Right ventricle myocardium superior (tissue), 1 donor: Measurements from ENCODE around the gene HMOX1. TPM values are rescaled to one million over a fixed set of nuclear protein-coding genes. Genes with fewer than 3 reads are reported as not detected.
A peak's percentile ranks its signal among the peaks of the same experiment; 100 is the strongest.

ENCODE experiments used
- ATAC-seq: fragments of 200-7000 bp; cut with Tn5 transposase; one replicate; pipeline ENCODE4 v1.9.1; 2020; ENCODE audit warnings: mild to moderate bottlenecking; ENCODE audit not compliant: poor library complexity
- DNase-seq: peaks from one replicate; pipeline ENCODE4 v3.0.0-alpha.2; 2020
- intact Hi-C: fragments of 100-400 bp; cut with DNase I; formaldehyde crosslinking; loops from one replicate; pipeline ENCODE4 v1.11.2; 2022
- long read RNA-seq: library from polyadenylated mRNA; unstranded; transcript quantifications from one replicate; pipeline ENCODE4 v2.0.0, GENCODE V29; 2021
- total RNA-seq: library from RNA; stranded (reverse); fragmentation: NEBNext Ultra II Directional; extraction: Animal tissue kit (Norgen Biotek cat#: 25700); gene quantifications from one replicate; pipeline ENCODE4 v1.2.1, GENCODE V29; 2021
- donor health status: DM: no; HTN: yes; CAD: no; lungs with severe emphysema.

Gene HMOX1, protein sequence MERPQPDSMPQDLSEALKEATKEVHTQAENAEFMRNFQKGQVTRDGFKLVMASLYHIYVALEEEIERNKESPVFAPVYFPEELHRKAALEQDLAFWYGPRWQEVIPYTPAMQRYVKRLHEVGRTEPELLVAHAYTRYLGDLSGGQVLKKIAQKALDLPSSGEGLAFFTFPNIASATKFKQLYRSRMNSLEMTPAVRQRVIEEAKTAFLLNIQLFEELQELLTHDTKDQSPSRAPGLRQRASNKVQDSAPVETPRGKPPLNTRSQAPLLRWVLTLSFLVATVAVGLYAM
- total RNA-seq: 4.8 TPM
- long read RNA-seq, partial matches to known transcripts: 0 of 1 reads
- long read RNA-seq, other reads (novel, unspliced or antisense): 0 of 1 reads

DNA sequence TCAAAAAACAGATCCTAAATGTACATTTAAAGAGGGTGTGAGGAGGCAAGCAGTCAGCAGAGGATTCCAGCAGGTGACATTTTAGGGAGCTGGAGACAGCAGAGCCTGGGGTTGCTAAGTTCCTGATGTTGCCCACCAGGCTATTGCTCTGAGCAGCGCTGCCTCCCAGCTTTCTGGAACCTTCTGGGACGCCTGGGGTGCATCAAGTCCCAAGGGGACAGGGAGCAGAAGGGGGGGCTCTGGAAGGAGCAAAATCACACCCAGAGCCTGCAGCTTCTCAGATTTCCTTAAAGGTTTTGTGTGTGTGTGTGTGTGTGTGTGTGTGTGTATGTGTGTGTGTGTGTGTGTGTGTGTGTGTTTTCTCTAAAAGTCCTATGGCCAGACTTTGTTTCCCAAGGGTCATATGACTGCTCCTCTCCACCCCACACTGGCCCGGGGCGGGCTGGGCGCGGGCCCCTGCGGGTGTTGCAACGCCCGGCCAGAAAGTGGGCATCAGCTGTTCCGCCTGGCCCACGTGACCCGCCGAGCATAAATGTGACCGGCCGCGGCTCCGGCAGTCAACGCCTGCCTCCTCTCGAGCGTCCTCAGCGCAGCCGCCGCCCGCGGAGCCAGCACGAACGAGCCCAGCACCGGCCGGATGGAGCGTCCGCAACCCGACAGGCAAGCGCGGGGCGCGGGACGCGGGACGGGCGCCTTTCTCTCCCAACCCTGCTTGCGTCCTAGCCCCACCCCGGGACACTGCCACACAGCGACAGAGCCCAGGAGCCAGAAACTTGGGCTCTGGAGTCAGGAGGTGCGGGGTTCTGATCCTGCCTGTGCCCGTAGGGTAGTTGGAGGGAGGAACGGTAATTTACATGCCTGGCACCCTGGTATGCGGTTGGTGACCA lies at the start of gene HMOX1:
Gene HMOX1, plus strand, starts transcription at position 560 of the 887 bp plus-strand sequence. Its CDS starts 78 bp downstream, at position 638.
- peak; percentile 96 for DNase-seq
- intact Hi-C loops: no loop called here
- ATAC-seq: peak; percentile 93

DNA sequence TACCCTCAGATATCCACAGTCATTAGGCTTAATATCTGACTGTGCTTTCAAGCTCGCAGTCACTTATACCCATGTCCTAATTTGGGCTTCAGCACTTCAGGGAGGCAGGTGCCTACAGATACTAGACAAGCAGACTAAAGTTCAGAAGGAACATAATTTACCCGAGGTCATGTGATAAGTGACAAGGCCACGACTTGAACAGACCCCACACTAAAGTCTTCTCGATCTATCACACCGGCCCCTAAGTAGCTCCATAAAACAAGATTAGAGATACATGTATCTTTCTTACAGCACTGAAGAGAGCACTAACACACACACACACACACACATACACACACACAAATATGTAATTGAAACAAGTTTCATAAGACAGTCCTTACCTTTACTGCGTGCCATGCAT lies 48.6 kb upstream of the HMOX1 start:
- intact Hi-C loops: no loop called here
- DNase-seq (peak; percentile 12), ATAC-seq (peak; percentile 9)

DNA sequence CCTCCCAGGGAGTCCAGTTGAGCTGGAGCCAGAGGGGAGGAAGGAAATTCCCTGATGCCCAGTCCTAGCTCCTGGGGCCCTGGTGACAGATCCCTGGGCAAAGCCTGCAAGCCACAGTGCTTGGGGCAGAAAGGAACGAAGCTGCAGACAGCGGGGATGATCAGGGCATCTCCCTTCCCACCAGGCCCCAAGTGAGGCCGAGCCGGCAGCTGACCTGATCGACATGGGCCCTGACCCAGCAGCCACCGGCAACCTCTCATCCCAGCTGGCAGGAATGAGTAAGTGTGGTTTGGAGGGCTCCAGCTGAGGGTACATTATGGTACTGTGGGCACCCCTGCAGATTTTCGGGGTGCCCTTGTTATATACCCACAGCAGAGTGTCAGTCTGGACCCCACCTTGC lies 47.7 kb upstream of the HMOX1 start:
- DNase-seq (peak; percentile 22), ATAC-seq (no peak)
- intact Hi-C loops: no loop called here

DNA sequence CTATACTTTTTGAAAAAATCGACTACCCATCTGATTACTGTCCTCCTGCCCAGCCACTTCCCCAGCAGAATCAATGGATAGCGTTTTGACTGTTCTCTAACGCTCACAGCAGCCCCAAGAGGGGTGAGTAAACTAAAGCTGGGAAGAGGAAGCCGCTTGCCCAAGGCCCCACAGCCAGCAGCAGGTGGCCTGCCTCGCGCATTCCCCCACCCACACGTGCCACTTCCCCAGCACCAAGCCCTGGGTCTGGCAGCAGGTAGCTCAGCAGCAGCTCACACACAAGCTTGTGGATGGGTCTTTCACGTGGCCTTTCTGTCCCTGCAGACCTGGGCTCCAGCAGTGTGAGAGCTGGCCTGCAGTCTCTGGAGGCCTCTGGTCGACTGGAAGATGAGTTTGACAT lies 46.9 kb upstream of the HMOX1 start:
- intact Hi-C loops: no loop called here
- ATAC-seq (no peak), DNase-seq (peak; percentile 31)

DNA sequence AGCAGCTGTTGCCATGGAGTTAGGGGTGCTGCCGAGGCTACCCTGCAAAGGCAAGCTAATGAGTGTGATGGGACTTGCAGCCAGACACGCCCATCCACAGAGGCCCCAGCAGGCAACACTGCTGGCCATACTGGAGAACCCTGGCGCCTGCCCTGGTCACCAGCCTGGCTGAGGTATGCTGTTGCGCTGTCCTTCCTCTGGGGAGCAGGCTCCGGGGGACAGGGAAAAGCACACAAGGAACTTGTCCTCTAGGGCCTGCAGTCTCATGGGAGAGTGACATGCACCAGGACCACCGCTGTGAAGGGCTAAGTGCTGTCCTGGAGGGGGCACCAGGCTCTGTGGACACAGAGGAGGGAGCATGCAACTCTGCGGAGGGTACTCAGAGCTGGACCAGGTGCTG lies 45.4 kb upstream of the HMOX1 start:
- ATAC-seq: no peak
- peak; percentile 45 for DNase-seq
- intact Hi-C loops: no loop called here

DNA sequence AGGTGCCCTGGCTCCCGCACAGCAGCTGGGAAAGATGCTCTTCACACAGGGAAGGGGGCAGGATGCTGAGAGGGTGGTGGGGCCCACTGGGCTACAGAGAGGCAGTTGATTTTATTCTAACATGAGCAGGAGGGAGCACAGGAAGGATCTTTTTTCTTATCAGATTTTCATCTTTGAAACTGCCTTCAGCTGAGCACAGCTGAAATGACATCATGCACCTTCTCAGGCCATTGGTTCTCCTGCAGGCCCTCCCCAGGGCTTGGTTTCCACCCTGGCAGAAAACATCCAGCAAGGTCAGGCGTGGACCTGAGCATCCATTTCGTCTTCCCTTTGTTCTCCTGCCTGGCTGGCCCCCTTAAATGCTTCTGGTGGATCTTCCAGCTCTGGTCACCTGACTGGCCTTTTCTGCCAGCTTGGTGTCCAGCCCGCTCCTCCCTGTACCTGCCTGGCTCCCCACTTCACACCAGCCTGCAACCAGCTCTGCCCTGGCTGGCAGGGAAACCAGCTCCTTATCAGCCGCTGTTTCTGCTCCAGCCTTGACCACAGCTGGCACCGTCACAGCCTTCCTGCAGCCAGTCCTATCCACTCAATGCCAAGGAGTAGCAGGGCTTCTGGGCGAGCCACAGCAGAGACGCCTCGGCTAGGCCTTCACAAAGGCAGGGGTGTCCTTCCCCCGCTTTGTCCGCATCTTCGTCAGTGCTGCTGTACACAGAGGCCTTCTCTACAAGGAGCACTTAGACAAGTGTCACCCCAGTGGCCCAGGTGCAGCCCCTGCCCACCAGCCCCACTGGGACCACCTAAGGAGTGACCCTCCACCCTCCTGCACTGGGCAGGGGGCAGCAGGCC lies 44.7 kb upstream of the HMOX1 start:
- intact Hi-C loops: no loop called here
- ATAC-seq: peak; percentile 86
- peak; percentile 78 for DNase-seq

DNA sequence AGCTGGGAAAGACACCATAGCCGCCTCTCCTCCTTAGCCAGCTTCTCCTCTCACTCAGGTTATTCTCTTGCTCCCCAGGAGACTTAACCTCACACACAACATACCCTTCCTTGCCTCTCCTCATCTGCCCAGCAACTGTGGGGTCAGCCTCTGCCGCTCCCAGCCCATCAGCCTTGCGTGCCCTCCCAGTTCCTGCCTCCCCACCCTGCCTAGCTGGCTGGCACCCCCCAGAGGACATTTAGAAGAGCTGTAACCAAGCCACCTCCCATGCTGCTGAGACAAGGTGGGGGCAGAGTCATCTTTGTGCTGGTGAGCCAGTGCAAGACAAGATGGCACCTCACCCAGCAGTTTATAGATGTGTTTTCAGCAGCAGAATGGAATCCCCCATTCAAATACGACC lies 43.0 kb upstream of the HMOX1 start:
- intact Hi-C loops: no loop called here
- DNase-seq (peak; percentile 34), ATAC-seq (no peak)

DNA sequence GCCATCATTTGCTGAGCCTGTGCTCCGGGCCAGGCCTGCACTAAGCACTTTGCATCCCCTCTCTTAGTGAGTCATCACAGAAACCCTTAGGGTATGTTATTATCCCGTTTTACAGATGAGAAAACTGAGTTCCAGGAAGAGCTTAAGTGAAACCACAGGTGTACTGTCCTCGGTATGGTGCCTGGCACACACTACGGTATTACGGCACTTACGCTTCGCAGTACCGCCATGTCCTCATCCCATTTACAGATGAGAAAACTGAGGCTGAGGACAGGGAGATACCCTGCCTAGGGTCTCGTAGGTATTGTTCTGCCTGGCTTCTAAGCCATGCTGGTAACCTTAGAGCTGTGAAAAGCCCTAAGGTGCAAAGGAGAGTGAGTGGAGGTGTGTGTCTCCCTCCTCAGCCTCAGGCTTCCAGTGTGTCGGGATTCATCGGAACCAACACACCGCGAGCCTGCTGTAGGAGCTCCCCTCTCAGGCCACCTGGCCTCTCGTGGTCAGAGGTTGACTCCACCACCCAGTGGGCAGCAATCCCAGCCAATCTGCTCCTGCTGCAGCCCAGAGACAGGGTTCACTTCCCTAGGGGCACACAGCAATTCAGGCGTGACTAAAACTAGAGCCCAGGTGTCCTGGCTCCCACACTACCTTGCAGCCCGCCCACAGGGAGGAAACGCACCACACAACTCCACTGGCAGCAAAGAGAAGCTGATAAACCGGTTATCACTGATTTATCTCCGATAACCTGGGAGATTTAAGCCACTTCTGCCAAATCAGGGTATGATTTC lies 39.6 kb upstream of the HMOX1 start:
- DNase-seq: peak; percentile 19
- ATAC-seq: no peak
- intact Hi-C loops: no loop called here

DNA sequence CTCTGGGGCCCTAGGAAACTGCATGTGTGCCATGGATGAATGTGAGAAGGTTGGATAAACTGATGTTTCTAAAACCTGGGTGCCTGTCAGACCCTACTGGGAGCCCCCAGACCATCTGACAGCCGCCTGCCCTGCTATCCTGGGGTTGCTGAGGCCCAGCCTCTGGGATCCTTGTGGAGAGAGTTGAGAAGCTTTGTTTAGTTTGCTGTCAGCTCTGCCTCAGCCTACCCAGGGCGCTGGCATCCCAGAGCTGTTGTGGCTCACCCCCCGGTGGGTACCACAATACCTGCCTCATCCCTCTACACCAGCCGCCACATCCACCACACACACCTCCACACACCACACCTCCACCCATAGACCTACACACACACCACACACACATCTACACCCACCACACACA lies 38.5 kb upstream of the HMOX1 start:
- DNase-seq (peak; percentile 25), ATAC-seq (no peak)
- intact Hi-C loops: no loop called here

DNA sequence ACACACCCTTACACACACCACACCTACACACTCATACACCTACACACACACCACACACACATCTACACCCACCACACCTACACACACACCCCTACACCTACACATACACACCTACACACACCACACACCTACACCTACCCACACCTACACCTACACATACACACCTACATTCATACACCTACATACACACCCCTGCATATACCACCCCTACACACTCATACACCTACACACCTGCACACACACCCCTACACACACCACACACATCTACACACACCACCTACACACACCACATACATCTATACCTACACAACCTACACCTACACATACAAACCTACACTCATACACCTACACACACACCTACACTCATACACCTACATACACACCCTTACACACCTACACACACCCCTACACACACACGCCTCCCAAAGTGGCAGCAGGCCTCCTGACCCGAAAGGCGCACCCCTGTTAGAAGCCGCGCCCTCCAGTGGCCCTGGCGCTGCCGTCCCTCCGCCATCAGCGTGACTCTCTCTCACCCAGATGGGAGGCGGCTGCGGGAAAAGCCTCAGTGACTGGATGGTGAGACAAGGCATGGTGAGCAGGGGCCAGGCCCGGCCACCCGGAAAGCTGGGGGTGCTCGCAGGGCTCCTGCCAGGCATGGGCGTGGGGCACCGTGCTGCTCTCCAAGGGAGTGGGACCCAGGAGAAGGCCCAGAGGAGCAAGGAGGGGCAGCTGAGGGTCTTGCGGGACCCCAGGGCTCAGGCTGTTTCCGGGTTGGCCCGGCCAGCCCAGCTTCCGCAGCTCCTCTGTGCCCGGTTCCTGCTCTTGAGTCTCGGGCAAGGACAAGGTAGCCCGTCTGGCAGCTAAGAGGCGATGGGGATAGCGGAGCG lies 37.0 kb upstream of the HMOX1 start:
- intact Hi-C loops: no loop called here
- ATAC-seq: no peak
- DNase-seq: peak; percentile 25

DNA sequence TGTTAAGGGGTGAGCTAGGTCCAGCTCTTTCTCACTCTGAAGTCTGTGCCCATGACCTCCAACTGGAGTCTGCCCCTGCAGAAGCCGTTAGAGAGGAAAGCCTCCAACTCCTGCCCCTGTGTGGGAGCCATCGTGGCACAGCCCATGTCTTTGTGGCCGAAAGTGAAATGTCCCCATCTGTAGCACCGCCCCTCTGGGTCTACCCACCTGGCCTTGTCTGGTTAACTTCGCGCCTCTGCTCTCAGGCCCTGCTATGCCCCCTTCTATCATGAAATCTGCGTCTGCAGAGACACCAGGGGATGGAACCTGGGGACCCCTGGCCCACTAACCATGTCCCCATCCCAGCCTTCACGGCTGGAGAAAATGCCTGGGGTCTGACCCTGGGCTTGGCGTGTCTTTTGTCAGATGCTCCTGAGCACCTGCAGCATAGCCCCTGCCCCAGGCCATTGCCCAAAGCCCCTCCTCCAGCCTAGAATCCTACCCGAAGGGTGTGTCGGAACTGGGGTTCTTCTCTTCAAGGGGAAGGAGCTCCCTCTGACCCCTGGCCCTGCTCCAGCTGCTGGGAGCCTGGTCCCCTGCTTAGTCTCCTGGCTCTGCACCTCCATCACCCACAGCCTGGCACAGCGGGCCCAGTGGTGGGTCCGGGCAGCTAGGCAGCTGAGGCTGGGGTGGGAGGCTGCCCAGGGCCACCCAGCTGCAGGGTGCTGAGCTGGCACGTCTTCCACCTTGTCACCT lies 35.8 kb upstream of the HMOX1 start:
- no peak for ATAC-seq
- peak; percentile 35 for DNase-seq
- intact Hi-C loops: loop anchor here (5.0 kb wide), 1 partner anchor 237 kb away; no protein-coding TSS in a partner anchor

DNA sequence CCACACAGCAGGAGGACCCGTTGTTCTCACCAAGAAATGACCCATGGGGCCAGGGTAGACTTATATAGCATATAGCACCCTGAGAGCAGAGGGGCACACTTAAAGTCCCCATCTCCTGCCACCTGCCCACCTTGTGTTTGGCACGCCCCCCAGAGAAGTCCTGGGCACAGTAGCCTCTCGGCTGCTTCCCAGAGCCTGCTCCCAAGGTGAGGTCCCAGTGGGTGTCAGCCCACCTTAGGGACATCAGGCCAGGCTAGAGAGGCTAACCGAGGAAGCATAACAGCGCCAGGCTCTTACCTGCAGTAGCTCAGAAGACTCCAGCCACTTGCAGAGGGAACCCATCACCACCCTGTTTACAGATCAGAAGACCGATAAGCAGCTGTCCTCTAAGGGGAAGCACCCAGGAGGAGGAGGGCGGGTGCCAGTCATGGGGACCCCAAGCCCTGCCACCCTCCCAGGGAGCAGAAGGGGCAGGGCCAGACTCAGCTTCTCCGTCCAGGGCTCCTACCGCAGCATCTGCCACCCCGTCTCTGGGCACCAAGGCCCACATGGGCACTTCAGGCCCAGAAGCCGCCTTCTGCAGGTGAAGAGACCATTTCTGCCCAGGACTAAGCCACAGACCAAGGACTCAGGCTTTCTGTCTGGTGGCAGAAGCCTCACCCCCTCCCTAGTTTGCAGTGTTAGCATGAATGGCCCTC lies 34.9 kb upstream of the HMOX1 start:
- no peak for ATAC-seq
- intact Hi-C loops: loop anchor here (5.0 kb wide), 1 partner anchor 236 kb away; no protein-coding TSS in a partner anchor
- peak; percentile 17 for DNase-seq

DNA sequence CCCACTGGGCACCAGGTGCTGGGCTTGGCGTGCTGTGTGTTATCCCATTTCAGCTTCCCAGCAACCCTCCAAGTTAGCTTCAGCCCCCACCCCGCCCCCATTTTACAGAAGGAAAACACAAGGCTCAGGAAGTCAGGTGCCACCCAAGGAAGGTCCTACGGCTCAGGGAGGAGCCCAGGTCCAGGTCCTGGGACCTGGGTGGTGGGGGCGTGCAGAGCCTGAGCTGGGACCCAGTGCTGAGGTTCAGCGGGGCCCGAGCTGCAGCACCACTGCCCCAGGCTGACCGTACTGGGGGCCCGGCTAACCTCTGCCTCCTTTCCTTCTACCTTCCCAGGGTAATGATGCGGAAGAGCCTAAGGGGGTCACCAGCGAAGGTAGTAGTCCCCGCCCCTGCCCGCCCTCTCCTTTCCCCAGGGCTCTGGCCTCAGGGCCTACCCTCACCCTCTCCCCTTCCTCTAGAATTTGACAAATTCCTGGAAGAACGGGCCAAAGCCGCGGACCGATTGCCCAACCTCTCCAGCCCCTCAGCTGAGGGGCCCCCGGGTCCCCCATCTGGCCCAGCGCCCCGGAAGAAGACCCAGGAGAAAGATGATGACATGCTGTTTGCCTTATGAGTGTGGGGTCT lies 34.2 kb upstream of the HMOX1 start:
- peak; percentile 3 for DNase-seq
- intact Hi-C loops: loop anchor here (5.0 kb wide), 1 partner anchor 236 kb away; no protein-coding TSS in a partner anchor

DNA sequence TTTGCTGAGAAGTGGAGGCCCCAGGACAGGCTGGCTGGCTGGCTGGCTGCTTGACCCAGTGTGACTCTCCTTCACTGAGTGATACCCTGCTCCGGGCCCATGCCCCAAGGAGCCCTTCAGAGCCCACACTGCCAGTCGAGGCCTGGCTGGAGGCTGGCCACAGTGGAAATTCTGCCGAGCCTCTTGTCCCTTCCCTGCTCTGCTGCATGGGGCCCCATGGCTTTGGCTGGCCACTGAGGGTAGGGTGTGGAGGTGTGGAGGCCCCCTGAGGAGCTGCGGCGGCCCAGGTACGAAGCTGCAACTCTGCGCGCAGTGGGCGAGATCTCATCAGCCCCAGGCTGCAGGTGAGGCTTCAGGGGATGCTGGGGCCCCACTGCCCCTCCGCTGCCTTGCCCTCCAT lies 33.4 kb upstream of the HMOX1 start:
- intact Hi-C loops: loop anchor here (5.0 kb wide), 1 partner anchor 235 kb away; no protein-coding TSS in a partner anchor
- DNase-seq: peak; percentile 36
- no peak for ATAC-seq

More for the DNA sequence above, 34.2 kb upstream of the HMOX1 start:
- ATAC-seq: no peak

DNA sequence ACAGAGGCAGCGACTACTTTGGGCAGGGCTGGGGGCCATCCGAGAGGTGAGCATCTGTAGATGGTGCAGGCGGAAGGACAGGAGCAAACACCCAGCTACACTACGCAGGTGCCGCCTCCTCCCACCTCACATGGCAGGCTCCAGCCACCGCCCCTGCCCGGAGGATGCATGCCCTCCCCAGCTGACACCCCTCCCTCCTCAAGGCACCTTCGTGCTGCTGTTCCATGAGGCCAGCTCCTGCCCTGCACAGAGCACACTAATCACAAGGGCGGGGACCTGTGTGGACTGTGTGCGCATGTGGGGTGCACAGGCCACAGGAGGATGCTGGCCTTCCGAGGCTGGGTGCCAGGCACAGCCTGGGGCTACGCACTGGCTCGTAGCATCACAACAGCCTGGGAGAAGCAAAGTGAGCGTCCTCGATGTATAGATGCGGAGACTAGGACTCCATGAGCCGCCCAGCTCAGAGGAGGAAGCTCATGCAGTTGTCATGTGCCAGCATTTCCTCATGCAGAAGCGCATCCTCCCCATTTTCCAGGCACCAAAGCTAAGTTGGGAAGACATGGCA lies 32.8 kb upstream of the HMOX1 start:
- intact Hi-C loops: loop anchor here (5.0 kb wide), 1 partner anchor 234 kb away; no protein-coding TSS in a partner anchor
- DNase-seq (peak; percentile 31), ATAC-seq (no peak)
